GM19438 (cell line): ENCODE results near the gene ZNF808.
"Not testable (repeated sequence)": the region's sequence is repeated elsewhere in the genome, so short reads cannot be mapped to it uniquely, and the experiment has no call there.

Source experiments
- ATAC-seq: cut with Tn5 transposase; IDR thresholded peaks from one replicate; pipeline ENCODE4 v1.9.1; 2021; ENCODE audit warnings: low read depth; ENCODE audit not compliant: unreplicated experiment

The ZNF808 gene

GRCh38 chr19:52535385-52535770 is 7.9 kb downstream of the ZNF808 start:
- ATAC-seq: peak; percentile 11

GRCh38 chr19:52535771-52536447 is 8.4 kb downstream of the ZNF808 start:
- ATAC-seq: peak; percentile 72

GRCh38 chr19:52536448-52536800 is 9.0 kb downstream of the ZNF808 start:
- ATAC-seq: peak; percentile 32

- ATAC-seq: not testable (repeated sequence)
Measured at GRCh38 chr19:52538815-52539214, 11.3 kb downstream of the ZNF808 start.

- ATAC-seq: not testable (repeated sequence)
Measured at GRCh38 chr19:52541176-52541575, 13.7 kb downstream of the ZNF808 start.

- no peak for ATAC-seq
Measured at GRCh38 chr19:52541608-52542007, 14.1 kb downstream of the ZNF808 start.

- ATAC-seq: not testable (repeated sequence)
Measured at GRCh38 chr19:52542541-52542940, 15.1 kb downstream of the ZNF808 start.

GRCh38 chr19:52542984-52543664 is 15.7 kb downstream of the ZNF808 start:
- no peak for ATAC-seq

DNA sequence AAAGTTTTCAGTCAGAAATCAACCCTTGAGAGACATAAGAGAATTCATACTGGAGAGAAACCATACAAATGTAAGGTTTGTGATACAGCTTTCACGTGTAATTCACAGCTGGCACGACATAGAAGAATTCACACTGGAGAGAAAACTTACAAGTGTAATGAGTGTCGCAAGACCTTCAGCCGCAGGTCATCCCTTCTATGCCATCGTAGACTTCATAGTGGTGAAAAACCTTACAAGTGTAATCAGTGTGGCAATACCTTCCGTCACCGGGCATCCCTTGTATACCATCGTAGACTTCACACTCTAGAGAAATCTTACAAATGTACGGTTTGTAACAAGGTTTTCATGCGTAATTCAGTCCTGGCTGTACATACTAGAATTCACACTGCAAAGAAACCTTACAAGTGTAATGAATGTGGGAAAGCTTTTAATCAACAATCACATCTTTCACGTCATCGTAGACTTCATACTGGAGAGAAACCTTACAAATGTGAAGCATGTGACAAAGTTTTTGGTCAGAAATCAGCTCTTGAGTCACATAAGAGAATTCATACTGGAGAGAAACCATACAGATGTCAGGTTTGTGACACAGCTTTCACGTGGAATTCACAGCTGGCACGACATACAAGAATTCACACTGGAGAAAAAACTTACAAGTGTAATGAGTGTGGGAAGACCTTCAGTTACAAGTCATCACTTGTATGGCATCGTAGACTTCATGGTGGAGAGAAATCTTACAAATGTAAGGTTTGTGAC is 26.9 kb downstream of the ZNF808 start:
- no peak for ATAC-seq

DNA sequence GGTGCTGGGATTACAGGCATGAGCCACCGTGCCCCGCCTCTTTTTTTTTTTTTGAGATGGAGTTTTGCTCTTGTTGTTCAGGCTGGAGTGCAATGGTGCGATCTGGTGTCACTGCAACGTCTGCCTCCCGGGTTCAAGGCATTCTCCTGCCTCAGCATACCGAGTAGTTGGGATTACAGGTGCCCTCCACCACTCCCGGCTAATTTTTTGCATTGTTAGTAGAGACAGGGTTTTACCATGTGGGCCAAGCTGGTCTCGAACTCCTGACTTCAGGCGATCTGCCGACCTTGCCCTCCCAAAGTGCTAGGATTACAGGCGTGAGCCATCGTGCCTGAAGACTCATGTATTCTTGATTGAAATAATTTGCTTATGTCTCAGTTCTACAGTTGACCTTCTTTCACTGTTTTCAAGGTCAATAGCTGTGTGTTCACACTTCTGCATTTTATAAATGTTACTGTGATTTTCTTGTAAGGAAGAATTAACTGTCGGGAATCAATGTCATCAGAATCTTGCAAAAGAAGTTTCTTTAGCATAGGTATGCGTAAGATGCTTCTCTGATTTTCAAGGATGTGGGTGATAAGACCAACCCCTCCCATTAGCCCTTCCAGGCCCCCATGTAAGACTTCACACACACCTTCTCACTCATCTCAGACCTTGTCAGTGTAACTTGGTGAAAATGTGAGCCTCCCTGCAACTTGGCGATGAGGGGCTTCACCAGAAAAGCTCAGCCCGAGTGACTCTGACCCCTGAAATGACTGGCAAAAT is 29.9 kb downstream of the ZNF808 start:
- no peak for ATAC-seq

DNA sequence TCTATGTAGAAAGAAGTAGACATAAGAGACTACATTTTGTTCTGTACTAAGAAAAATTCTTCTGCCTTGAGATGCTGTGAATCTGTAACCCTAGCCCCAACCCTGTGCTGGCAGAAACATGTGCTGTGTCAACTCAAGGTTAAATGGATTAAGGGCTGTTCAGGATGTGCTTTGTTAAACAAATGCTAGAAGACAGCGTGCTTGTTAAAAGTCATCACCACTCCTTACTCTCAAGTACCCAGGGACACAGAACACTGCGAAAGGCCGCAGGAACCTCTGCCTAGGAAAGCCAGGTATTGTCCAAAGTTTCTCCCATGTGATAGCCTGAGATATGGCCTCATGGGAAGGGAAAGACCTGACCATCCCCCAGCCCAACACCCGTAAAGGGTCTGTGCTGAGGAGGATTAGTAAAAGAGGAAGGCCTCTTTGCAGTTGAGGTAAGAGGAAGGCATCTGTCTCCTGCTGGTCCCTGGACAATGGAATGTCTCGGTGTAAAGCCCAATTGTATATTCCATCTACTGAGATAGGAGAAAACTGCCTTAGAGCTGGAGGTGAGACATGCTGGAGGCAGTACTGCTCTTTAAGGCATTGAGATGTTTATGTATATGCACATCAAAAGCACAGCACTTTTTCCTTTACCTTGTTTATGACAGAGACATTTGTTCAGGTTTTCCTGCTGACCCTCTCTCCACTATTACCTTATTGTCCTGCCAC is 31.4 kb downstream of the ZNF808 start:
- ATAC-seq: not testable (repeated sequence)

DNA sequence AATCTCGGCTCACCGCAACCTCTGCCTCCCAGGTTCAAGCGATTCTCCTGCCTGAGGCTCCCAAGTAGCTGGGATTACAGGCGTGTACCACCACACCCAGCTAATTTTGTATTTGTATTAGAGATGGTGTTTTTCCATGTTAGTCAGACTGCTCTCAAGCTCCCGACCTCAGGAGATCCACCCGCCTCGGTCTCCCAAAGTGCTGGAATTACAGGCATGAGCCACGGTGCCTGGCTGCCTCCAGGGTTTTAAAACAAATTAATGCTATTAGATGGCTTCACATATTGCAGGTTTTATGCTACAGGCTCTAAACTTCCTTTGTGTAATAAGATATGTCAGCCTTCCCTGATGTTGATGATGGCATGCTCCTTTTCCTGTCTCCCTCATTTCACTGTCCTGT is 34.1 kb downstream of the ZNF808 start:
- not testable (repeated sequence) for ATAC-seq

GRCh38 chr19:52566121-52566520 is 38.7 kb downstream of the ZNF808 start:
- ATAC-seq: no peak

GRCh38 chr19:52566588-52566987 is 39.1 kb downstream of the ZNF808 start:
- no peak for ATAC-seq

GRCh38 chr19:52567921-52568320 is 40.5 kb downstream of the ZNF808 start:
- no peak for ATAC-seq

DNA sequence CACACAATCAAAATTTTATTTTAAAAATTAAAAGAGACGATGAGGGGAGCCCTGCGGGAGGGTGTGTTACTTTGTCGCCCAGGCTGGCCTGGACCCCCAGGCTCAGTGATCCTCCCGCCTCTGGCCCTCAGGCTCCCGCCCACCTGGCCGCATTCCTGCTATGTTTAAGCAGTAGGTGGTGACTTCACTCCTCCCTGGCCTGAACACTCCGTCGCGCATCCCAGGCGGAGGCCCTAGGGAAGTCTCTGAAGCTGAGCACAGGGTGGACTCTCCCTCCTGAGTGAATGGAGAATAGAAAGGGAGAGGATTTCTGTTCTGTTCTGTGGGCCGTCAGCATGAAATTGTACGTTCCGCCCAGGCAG is 42.2 kb downstream of the ZNF808 start:
- ATAC-seq: not testable (repeated sequence)

GRCh38 chr19:52570000-52570861 is 42.8 kb downstream of the ZNF808 start, which contains the start of gene ZNF701:
ZNF701 (plus strand) TSS chr19:52570287; CDS start chr19:52574148, 3,861 bp downstream.
- ATAC-seq: peak; percentile 89

- no peak for ATAC-seq
Measured at GRCh38 chr19:52584736-52585440, 57.4 kb downstream of the ZNF808 start.

- ATAC-seq: no peak
Measured at GRCh38 chr19:52585604-52586003, 58.1 kb downstream of the ZNF808 start.
